PC-9 (cell line): ENCODE data around the gene APOM. TPM values are rescaled to one million over a fixed set of nuclear protein-coding genes. Genes with fewer than 3 reads are reported as not detected.

Experiments
- BruUV-seq: library from RNA; stranded (reverse); fragments of 400-500 nt; replicated peaks from 2 replicates; lab custom pipeline; 2021; lab: Mats Ljungman, UMichigan
- CTCF ChIA-PET: fragments of 300-600 bp; sonication (Branson Sonifier 250); formaldehyde crosslinking; loops from one replicate; lab custom pipeline; 2022; ENCODE audit warnings: antibody characterized with exemption; lab: Charles Lee
- POLR2A ChIA-PET: fragments of 300-600 bp; sonication (Branson Sonifier 250); formaldehyde crosslinking; loops from one replicate; lab custom pipeline; 2022; ENCODE audit warnings: antibody characterized with exemption; ENCODE audit not compliant: unreplicated experiment; lab: Charles Lee
- DNase-seq, 2 experiments: peaks; one replicate each; pipeline versions ENCODE4 v3.0.0 to v3.0.0-alpha.2; 2015 to 2022; ENCODE audit warnings: mixed read lengths in 1 of 2
- H2AFZ ChIP-seq: fragments of 200-600 bp; sonication (generic); 2 replicates; pipeline ENCODE4 v1.8.1; 2017; ENCODE audit warnings: antibody characterized with exemption
- H3F3A ChIP-seq: fragments of 200-600 bp; sonication (generic); 2 replicates; pipeline ENCODE4 v1.8.1; 2017; ENCODE audit warnings: antibody characterized with exemption, mild to moderate bottlenecking, low read depth; ENCODE audit not compliant: insufficient read depth
- H3K27ac ChIP-seq: fragments of 200-600 bp; sonication (generic); 2 replicates; pipeline ENCODE4 v1.6.1; 2016; ENCODE audit warnings: mixed run types
- H3K27me3 ChIP-seq: fragments of 200-600 bp; sonication (generic); 2 replicates; pipeline ENCODE4 v1.6.1; 2016; ENCODE audit warnings: low read depth, mixed run types; ENCODE audit not compliant: insufficient read depth
- H3K36me3 ChIP-seq: fragments of 200-600 bp; sonication (generic); 2 replicates; pipeline ENCODE4 v1.6.1; 2016; ENCODE audit warnings: low read depth, mixed run types
- H3K4me1 ChIP-seq: fragments of 200-600 bp; sonication (generic); replicated peaks from 2 replicates; pipeline ENCODE4 v1.6.1; 2016; ENCODE audit warnings: mixed run types; ENCODE audit not compliant: insufficient read depth
- H3K4me2 ChIP-seq: fragments of 200-600 bp; sonication (generic); 2 replicates; pipeline ENCODE4 v1.6.1; 2017; ENCODE audit warnings: mixed run types
- H3K4me3 ChIP-seq: fragments of 200-600 bp; sonication (generic); 2 replicates; pipeline ENCODE4 v1.6.1; 2016; ENCODE audit warnings: mixed run types
- H3K79me2 ChIP-seq: fragments of 200-600 bp; sonication (generic); 2 replicates; pipeline ENCODE4 v1.6.1; 2017; ENCODE audit warnings: low read depth, mixed run types
- H3K9me2 ChIP-seq: fragments of 200-600 bp; sonication (generic); 2 replicates; pipeline ENCODE4 v1.8.1; 2017; ENCODE audit warnings: mild to moderate bottlenecking; ENCODE audit not compliant: insufficient read depth
- H3K9me3 ChIP-seq: fragments of 200-600 bp; sonication (generic); 2 replicates; pipeline ENCODE4 v1.8.1; 2016; ENCODE audit warnings: low read depth; ENCODE audit not compliant: insufficient read depth
- H4K20me1 ChIP-seq: fragments of 200-600 bp; sonication (generic); 2 replicates; pipeline ENCODE4 v1.8.1; 2017; ENCODE audit not compliant: insufficient read depth
- EZH2 ChIP-seq: fragments of 200-600 bp; sonication (generic); IDR thresholded peaks from 2 replicates; pipeline ENCODE4 v1.8.0; 2017; ENCODE audit warnings: antibody characterized with exemption, low read depth
- intact Hi-C: fragments of 100-400 bp; cut with micrococcal nuclease; formaldehyde crosslinking; loops from one replicate; pipeline ENCODE4 v1.10.0; 2022; ENCODE audit not compliant: unreplicated experiment
- total RNA-seq: library from RNA; stranded (reverse); gene quantifications from 2 replicates; pipeline ENCODE4 v1.2.3, GENCODE V29; 2021
- TF ChIP-seq, protein P1 (sequence below): fragments of 200-600 bp; sonication (generic); conservative IDR thresholded peaks from 2 replicates; pipeline ENCODE4 v1.6.1; 2017; ENCODE audit warnings: mixed run types, antibody characterized with exemption, mild to moderate bottlenecking, moderate library complexity

APOM gene
- total RNA-seq, 1 experiment from 2014 or later = 2.9 TPM

DNA sequence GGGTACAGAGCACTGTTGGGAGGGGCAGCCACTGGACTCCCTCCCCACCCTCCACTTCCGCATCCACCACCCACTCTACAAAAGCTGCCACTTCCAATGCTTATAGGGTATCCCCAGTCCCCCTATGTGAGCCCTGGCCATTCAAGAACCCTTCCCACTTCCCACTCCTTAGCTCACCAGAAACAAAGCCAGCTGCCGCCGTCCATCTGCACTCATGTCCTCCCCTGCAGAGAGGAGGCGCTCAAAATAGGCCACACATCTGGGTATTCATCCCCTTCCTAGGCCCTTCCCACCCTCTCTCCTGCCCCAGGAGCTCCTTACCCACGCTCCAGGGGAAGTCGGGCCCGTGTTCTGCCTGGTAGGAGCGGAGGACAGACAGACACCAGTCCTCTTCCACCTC lies 31.6 kb downstream of the APOM start:
- intact Hi-C loops = loop anchor here (10.0 kb wide), 1 partner anchor 187 kb away; the partner anchor contains the start of gene SLC44A4
- Histone ChIP-seq H3K9me2 (no peaks in the 10 kb centered on the region), H3F3A (peaks cover under 1% of the 10 kb centered on the region; the same call in 1 of the 2 replicates), H4K20me1 (no peaks in the 10 kb centered on the region), H3K27ac (no peak overlapping the region), H3K9me3 (no peaks in the 10 kb centered on the region), H3K36me3 (no peaks in the 10 kb centered on the region), H2AFZ (no peak overlapping the region), H3K4me3 (no peak overlapping the region), H3K79me2 (no peaks in the 10 kb centered on the region), H3K27me3 (no peaks in the 10 kb centered on the region), H3K4me2 (no peak overlapping the region), H3K4me1 (no peaks in the 10 kb centered on the region; the same call in 1 of the 2 replicates)
- ChIA-PET POLR2A (no interaction called here), CTCF (interaction anchor here (1.0 kb wide), 1 partner anchor 51 kb away, joined by 3 read pairs; no protein-coding TSS in a partner anchor)
- BruUV-seq = no TSS peak
- DNase-seq = no peak
- TF ChIP-seq, protein P1, sequence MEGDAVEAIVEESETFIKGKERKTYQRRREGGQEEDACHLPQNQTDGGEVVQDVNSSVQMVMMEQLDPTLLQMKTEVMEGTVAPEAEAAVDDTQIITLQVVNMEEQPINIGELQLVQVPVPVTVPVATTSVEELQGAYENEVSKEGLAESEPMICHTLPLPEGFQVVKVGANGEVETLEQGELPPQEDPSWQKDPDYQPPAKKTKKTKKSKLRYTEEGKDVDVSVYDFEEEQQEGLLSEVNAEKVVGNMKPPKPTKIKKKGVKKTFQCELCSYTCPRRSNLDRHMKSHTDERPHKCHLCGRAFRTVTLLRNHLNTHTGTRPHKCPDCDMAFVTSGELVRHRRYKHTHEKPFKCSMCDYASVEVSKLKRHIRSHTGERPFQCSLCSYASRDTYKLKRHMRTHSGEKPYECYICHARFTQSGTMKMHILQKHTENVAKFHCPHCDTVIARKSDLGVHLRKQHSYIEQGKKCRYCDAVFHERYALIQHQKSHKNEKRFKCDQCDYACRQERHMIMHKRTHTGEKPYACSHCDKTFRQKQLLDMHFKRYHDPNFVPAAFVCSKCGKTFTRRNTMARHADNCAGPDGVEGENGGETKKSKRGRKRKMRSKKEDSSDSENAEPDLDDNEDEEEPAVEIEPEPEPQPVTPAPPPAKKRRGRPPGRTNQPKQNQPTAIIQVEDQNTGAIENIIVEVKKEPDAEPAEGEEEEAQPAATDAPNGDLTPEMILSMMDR = no peak
- TF ChIP-seq EZH2 = no peak

DNA sequence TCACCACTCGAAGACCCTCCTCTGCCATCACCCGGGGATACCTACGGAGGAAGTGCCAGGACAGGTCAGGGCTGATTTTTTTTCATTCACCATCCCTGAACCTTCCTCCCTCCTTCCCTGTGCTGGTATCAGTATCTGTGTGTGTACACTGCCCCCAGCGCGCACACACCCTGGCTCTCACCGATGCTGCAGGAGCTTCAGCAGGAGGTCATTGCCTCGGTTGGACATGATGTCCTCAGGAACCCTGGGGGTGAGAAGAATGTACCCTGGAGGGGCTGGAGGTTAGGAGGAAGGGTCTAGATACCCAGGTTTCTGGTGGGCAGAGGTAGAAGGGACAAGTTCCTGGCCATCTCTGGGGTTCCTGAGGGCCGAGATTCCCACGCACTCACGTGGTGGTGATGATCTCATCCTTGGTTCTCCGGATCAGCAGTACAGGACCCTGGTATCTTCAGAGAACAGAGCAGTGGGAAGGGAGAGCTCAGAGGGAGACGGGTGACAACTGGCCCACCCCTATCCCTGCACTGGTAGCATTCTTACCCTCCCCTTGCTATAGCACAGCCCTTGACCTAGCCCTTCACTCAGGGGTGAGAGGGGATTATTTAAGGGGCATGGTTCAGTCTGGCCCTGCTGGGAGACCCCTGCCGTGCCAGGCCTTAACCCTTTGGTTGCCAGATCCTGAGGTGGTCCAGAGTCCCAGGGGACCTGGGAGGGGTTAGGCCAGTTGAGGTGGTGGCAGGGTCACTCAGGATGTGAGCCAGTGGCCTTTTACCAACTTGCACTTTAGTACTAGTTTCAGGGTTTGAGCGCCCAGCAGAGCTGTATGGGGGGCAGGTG lies 32.4 kb downstream of the APOM start:
- POLR2A ChIA-PET = no interaction called here

More for the DNA sequence above, 32.4 kb downstream of the APOM start:
- TF ChIP-seq EZH2 = no peak
- TF ChIP-seq, protein P1 = no peak
- Histone ChIP-seq H3K36me3 (no peaks in the 10 kb centered on the region), H3K4me3 (no peak overlapping the region), H2AFZ (no peak overlapping the region), H3F3A (no peaks in the 10 kb centered on the region; the same call in 1 of the 2 replicates), H3K9me3 (no peaks in the 10 kb centered on the region), H3K4me2 (no peak overlapping the region), H3K79me2 (no peaks in the 10 kb centered on the region), H3K4me1 (no peaks in the 10 kb centered on the region; the same call in 1 of the 2 replicates), H4K20me1 (no peaks in the 10 kb centered on the region), H3K9me2 (no peaks in the 10 kb centered on the region), H3K27ac (no peak overlapping the region), H3K27me3 (no peaks in the 10 kb centered on the region)
- BruUV-seq = no TSS peak
- CTCF ChIA-PET = interaction anchor here (1.0 kb wide), 1 partner anchor 50 kb away, joined by 3 read pairs; no protein-coding TSS in a partner anchor
- DNase-seq = no peak
- intact Hi-C loops = loop anchor here (10.0 kb wide), 1 partner anchor 187 kb away; the partner anchor contains the start of gene SLC44A4
